Measurements from ENCODE around the gene NOX5.

DNA sequence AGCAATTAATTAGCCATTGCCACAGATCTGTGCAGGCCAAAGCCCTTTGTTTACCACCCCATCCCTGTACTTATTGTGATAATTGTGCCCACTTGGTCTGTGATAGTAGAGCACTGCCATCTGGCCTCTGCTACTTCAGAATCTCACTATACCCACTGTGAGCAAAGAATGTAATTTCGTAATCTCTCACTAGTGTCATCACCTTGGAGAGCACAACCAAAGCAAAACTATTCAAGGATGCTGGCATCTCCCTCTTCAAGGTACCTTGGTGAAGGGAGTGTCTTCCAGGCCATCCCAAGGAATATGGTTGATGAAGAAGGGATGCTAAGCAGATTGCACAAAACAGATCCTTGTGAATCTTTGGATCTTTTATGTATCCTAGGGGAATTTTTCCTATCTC lies 34.7 kb upstream of the NOX5 start:
- TF ChIP-seq, protein P1, sequence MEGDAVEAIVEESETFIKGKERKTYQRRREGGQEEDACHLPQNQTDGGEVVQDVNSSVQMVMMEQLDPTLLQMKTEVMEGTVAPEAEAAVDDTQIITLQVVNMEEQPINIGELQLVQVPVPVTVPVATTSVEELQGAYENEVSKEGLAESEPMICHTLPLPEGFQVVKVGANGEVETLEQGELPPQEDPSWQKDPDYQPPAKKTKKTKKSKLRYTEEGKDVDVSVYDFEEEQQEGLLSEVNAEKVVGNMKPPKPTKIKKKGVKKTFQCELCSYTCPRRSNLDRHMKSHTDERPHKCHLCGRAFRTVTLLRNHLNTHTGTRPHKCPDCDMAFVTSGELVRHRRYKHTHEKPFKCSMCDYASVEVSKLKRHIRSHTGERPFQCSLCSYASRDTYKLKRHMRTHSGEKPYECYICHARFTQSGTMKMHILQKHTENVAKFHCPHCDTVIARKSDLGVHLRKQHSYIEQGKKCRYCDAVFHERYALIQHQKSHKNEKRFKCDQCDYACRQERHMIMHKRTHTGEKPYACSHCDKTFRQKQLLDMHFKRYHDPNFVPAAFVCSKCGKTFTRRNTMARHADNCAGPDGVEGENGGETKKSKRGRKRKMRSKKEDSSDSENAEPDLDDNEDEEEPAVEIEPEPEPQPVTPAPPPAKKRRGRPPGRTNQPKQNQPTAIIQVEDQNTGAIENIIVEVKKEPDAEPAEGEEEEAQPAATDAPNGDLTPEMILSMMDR (IDR thresholded peaks at IDR 0.05; ENCODE audit: low read depth, low read length), result no peak
- TF ChIP-seq EZH2phosphoT487 (IDR thresholded peaks at IDR 0.05; ENCODE audit: low read depth), result no peak
